NCI-H1436 treated with DMSO at 0.1 percent for 48 hours (cell line): Measurements from ENCODE around the gene SLC10A1.
"Not testable (repeated sequence)": the region's sequence is repeated elsewhere in the genome, so short reads cannot be mapped to it uniquely, and the experiment has no call there.

ENCODE experiments used
- DNase-seq: peaks from one replicate; lab custom pipeline; 2025; lab: John Stamatoyannopoulos, UW

SLC10A1 gene

GRCh38 chr14:69796797-69797500 lies at the start of gene SLC10A1:
SLC10A1 (minus strand) TSS chr14:69797241; CDS start chr14:69797155, 86 bp downstream.
- DNase-seq: no peak

- no peak for DNase-seq
Observed at GRCh38 chr14:69845787-69846186, 48.7 kb upstream of the SLC10A1 start.

- DNase-seq: no peak
Observed at GRCh38 chr14:69845050-69845581, 48.1 kb upstream of the SLC10A1 start.

- DNase-seq: no peak
Observed at GRCh38 chr14:69844171-69844570, 47.1 kb upstream of the SLC10A1 start.

GRCh38 chr14:69842686-69843420 lies 45.8 kb upstream of the SLC10A1 start:
- peak; percentile 80 for DNase-seq

- DNase-seq: no peak
Observed at GRCh38 chr14:69841656-69842055, 44.6 kb upstream of the SLC10A1 start.

GRCh38 chr14:69839661-69840060 lies 42.6 kb upstream of the SLC10A1 start:
- DNase-seq: no peak

- no peak for DNase-seq
Observed at GRCh38 chr14:69838881-69839416, 41.9 kb upstream of the SLC10A1 start.

- no peak for DNase-seq
Observed at GRCh38 chr14:69828879-69829278, 31.8 kb upstream of the SLC10A1 start.

GRCh38 chr14:69828354-69828753 lies 31.3 kb upstream of the SLC10A1 start:
- no peak for DNase-seq

GRCh38 chr14:69827560-69827959 lies 30.5 kb upstream of the SLC10A1 start:
- no peak for DNase-seq

GRCh38 chr14:69822456-69822855 lies 25.4 kb upstream of the SLC10A1 start:
- no peak for DNase-seq

- DNase-seq: no peak
Observed at GRCh38 chr14:69820991-69821390, 23.9 kb upstream of the SLC10A1 start.

GRCh38 chr14:69819607-69820006 lies 22.6 kb upstream of the SLC10A1 start:
- DNase-seq: no peak

- no peak for DNase-seq
Observed at GRCh38 chr14:69818758-69819191, 21.7 kb upstream of the SLC10A1 start.

- DNase-seq: no peak
Observed at GRCh38 chr14:69816216-69816615, 19.2 kb upstream of the SLC10A1 start.

- DNase-seq: no peak
Observed at GRCh38 chr14:69815556-69815955, 18.5 kb upstream of the SLC10A1 start.

GRCh38 chr14:69814397-69814796 lies 17.4 kb upstream of the SLC10A1 start:
- no peak for DNase-seq

GRCh38 chr14:69813346-69813745 lies 16.3 kb upstream of the SLC10A1 start:
- not testable (repeated sequence) for DNase-seq

- no peak for DNase-seq
Observed at GRCh38 chr14:69812711-69813110, 15.7 kb upstream of the SLC10A1 start.

GRCh38 chr14:69811868-69812252 lies 14.8 kb upstream of the SLC10A1 start:
- DNase-seq: no peak

GRCh38 chr14:69811227-69811867 lies 14.3 kb upstream of the SLC10A1 start:
- DNase-seq: no peak
